ENCODE results near the gene CLCN4. TPM values are rescaled to one million over a fixed set of nuclear protein-coding genes. Genes with fewer than 3 reads are reported as not detected.

Gene CLCN4
- total RNA-seq, 1 experiment from 2014 or later: 3.1 TPM

DNA sequence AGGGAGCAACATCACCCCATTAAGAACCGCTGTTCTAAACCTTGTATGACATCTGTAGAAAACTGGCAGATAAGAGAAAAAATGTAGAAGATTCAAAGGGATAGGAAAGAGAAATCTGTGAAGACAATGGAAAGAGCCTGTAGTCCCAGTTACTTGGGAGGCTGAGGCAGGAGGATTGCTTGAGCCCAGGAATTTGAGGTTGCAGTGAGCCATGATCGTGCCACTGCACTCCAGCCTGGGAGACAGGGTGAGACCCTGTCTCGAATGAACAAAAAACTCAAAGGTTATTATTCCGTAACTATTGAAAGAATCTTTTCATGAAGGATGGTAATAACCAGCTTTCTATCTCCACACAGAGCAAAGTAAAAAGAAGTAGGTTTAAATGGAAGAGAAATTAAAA lies 1.6 kb upstream of the CLCN4 start:
- no peaks in the 10 kb centered on the region for H3K79me2 ChIP-seq (ENCODE audit: low read depth)
- H3K27me3 ChIP-seq (ENCODE audit: insufficient read depth, low read depth): no peaks in the 10 kb centered on the region
- H4K20me1 ChIP-seq (ENCODE audit: insufficient read depth): no peaks in the 10 kb centered on the region
- peaks cover 29% of the 10 kb centered on the region for H3F3A ChIP-seq (ENCODE audit: insufficient read depth, low read depth)
- peak overlapping the region; percentile 94; the same call in 1 of the 2 replicates for H3K27ac ChIP-seq
- H3K9me2 ChIP-seq (ENCODE audit: insufficient read depth): no peaks in the 10 kb centered on the region
- ChIA-PET CTCF (no interaction called here), POLR2A (ENCODE audit: unreplicated experiment) (no interaction called here)
- no TSS peak for BruUV-seq (replicated peaks)
- intact Hi-C loops (cut with micrococcal nuclease; ENCODE audit: unreplicated experiment): no loop called here
- H2AFZ ChIP-seq: no peak overlapping the region
- peaks cover 17% of the 10 kb centered on the region for H3K4me1 ChIP-seq (replicated peaks; ENCODE audit: insufficient read depth)
- H3K9me3 ChIP-seq (ENCODE audit: insufficient read depth, low read depth): no peaks in the 10 kb centered on the region
- TF ChIP-seq, protein P1, sequence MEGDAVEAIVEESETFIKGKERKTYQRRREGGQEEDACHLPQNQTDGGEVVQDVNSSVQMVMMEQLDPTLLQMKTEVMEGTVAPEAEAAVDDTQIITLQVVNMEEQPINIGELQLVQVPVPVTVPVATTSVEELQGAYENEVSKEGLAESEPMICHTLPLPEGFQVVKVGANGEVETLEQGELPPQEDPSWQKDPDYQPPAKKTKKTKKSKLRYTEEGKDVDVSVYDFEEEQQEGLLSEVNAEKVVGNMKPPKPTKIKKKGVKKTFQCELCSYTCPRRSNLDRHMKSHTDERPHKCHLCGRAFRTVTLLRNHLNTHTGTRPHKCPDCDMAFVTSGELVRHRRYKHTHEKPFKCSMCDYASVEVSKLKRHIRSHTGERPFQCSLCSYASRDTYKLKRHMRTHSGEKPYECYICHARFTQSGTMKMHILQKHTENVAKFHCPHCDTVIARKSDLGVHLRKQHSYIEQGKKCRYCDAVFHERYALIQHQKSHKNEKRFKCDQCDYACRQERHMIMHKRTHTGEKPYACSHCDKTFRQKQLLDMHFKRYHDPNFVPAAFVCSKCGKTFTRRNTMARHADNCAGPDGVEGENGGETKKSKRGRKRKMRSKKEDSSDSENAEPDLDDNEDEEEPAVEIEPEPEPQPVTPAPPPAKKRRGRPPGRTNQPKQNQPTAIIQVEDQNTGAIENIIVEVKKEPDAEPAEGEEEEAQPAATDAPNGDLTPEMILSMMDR (conservative IDR thresholded peaks at IDR 0.05): no peak
- TF ChIP-seq EZH2 (IDR thresholded peaks at IDR 0.05; ENCODE audit: low read depth): no peak
- no peaks in the 10 kb centered on the region for H3K36me3 ChIP-seq (ENCODE audit: low read depth)
- no peak for DNase-seq
- H3K4me2 ChIP-seq: no peak overlapping the region
- H3K4me3 ChIP-seq: no peak overlapping the region

DNA sequence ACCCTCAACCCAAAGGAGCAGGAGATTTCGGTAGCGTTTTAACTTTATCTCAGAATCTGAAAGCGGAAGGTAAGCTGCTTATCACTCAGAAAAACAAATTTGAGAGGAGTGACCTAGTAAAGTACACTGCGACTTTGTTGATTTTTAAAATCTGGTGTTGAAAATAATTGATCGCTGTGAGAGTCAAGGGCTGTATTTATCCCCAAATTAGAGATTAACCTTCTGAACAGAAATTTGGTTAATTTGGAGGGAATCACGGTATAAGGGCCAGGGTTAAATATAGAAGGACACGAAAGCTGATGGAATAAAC lies 212 bp downstream of the CLCN4 start:
- TF ChIP-seq, protein P1 (conservative IDR thresholded peaks at IDR 0.05): no peak
- no peak for TF ChIP-seq EZH2 (IDR thresholded peaks at IDR 0.05; ENCODE audit: low read depth)
- ChIA-PET POLR2A (ENCODE audit: unreplicated experiment) (interaction anchor here (0.7 kb wide), 1 partner anchor 1789 kb away, joined by 4 read pairs; no protein-coding TSS in a partner anchor), CTCF (no interaction called here)
- peaks cover 17% of the 10 kb centered on the region for H3K4me1 ChIP-seq (replicated peaks; ENCODE audit: insufficient read depth)
- H3F3A ChIP-seq (ENCODE audit: insufficient read depth, low read depth): peaks cover 29% of the 10 kb centered on the region
- H3K79me2 ChIP-seq (ENCODE audit: low read depth): no peaks in the 10 kb centered on the region
- H4K20me1 ChIP-seq (ENCODE audit: insufficient read depth): no peaks in the 10 kb centered on the region
- intact Hi-C loops (cut with micrococcal nuclease; ENCODE audit: unreplicated experiment): no loop called here
- no peaks in the 10 kb centered on the region for H3K9me3 ChIP-seq (ENCODE audit: insufficient read depth, low read depth)
- no peaks in the 10 kb centered on the region for H3K9me2 ChIP-seq (ENCODE audit: insufficient read depth)
- TSS peak; percentile 36 for BruUV-seq (replicated peaks)
- H3K4me2 ChIP-seq: peak overlapping the region; percentile 90
- DNase-seq: no peak
- H3K4me3 ChIP-seq: peak overlapping the region; percentile 67
- peak overlapping the region; percentile 69 for H2AFZ ChIP-seq
- H3K27ac ChIP-seq: peak overlapping the region; percentile 94
- no peaks in the 10 kb centered on the region for H3K27me3 ChIP-seq (ENCODE audit: insufficient read depth, low read depth)
- no peaks in the 10 kb centered on the region for H3K36me3 ChIP-seq (ENCODE audit: low read depth)

- Histone ChIP-seq H3K4me1 (replicated peaks; ENCODE audit: insufficient read depth) (peaks cover 17% of the 10 kb centered on the region), H3K27ac (peak overlapping the region; percentile 94), H3F3A (ENCODE audit: insufficient read depth, low read depth) (peaks cover 29% of the 10 kb centered on the region), H3K79me2 (ENCODE audit: low read depth) (no peaks in the 10 kb centered on the region), H3K4me2 (peak overlapping the region; percentile 90), H3K4me3 (peak overlapping the region; percentile 67), H3K9me3 (ENCODE audit: insufficient read depth, low read depth) (no peaks in the 10 kb centered on the region), H2AFZ (peak overlapping the region; percentile 69; the same call in 1 of the 2 replicates), H4K20me1 (ENCODE audit: insufficient read depth) (no peaks in the 10 kb centered on the region), H3K36me3 (ENCODE audit: low read depth) (no peaks in the 10 kb centered on the region), H3K27me3 (ENCODE audit: insufficient read depth, low read depth) (no peaks in the 10 kb centered on the region), H3K9me2 (ENCODE audit: insufficient read depth) (no peaks in the 10 kb centered on the region)
- POLR2A ChIA-PET (ENCODE audit: unreplicated experiment): no interaction called here
- TF ChIP-seq, protein P1 (conservative IDR thresholded peaks at IDR 0.05): no peak
- TF ChIP-seq EZH2 (IDR thresholded peaks at IDR 0.05; ENCODE audit: low read depth): no peak
- BruUV-seq (replicated peaks): no TSS peak
- intact Hi-C loops (cut with micrococcal nuclease; ENCODE audit: unreplicated experiment): no loop called here
- CTCF ChIA-PET: no interaction called here
- DNase-seq: peak in 1 of 2 experiments; percentile 75
Measured at GRCh38 chrX:10157543-10157942, 768 bp downstream of the CLCN4 start.
